HFF-Myc (cell line): Measurements from ENCODE around the gene ATP6V1B1.
A peak's percentile ranks its signal among the peaks of the same experiment; 100 is the strongest.
"Not testable (repeated sequence)": the region's sequence is repeated elsewhere in the genome, so short reads cannot be mapped to it uniquely, and the experiment has no call there.

Source experiments
- DNase-seq: peaks from one replicate; pipeline ENCODE4 v3.0.0-alpha.2; 2011; ENCODE audit warnings: low read depth; ENCODE audit errors: extremely low read depth
- H3K4me3 ChIP-seq: replicated peaks from 2 replicates; pipeline ENCODE4 v1.5.1; 2011; ENCODE audit warnings: low read depth, mild to moderate bottlenecking, control low read depth, low read length
- TF ChIP-seq, protein P1 (sequence below): IDR thresholded peaks from 2 replicates; pipeline ENCODE4 v1.5.1; 2012; ENCODE audit warnings: mild to moderate bottlenecking, low read depth, low read length, control low read depth; ENCODE audit errors: missing control alignments

Gene ATP6V1B1

DNA sequence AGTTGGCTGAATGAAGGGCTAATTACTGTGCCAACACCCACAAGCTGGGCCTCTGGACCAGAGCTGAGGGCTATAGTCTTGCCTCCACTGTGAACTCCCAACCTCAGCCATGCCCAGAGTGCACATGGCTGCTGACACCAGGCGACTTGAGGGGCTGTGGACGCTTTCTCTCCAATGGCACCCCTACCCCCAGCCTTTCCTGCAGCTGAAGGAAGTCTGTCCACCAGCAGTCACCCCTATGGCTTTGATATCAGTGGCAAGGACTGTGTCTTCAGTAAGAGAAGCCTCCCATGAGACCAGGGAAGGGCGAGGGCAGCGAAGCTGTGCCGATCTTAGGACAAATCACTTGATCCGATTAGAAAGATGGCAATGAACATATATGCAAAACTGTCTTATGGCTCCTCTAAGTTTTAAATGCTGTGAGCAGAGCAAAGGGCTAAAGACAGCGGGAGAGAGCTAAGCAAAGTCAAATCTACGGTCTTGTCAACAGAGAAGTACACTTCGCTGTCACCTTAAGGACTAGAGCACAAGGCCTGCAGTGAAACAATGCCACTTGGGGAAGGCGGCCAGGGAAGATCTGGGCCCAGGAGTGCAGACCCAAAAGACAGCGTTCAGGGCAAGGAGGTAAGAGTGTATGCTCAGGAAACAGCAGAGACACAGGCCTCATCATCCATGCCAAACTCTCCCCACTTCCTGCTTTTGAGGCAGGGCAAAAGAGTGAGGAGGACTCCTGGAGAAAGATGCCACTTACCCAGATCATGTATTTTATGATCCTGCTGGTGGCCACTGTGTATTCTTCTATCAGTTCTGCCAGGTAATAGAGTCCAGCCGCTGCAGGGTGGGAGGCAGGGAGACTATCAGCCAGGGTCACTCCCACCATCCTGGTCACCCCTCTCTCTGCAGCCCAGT, 57.5 kb downstream of the ATP6V1B1 start:
- DNase-seq, result no peak
- peak overlapping the region; percentile 95 for H3K4me3 ChIP-seq
- TF ChIP-seq, protein P1, sequence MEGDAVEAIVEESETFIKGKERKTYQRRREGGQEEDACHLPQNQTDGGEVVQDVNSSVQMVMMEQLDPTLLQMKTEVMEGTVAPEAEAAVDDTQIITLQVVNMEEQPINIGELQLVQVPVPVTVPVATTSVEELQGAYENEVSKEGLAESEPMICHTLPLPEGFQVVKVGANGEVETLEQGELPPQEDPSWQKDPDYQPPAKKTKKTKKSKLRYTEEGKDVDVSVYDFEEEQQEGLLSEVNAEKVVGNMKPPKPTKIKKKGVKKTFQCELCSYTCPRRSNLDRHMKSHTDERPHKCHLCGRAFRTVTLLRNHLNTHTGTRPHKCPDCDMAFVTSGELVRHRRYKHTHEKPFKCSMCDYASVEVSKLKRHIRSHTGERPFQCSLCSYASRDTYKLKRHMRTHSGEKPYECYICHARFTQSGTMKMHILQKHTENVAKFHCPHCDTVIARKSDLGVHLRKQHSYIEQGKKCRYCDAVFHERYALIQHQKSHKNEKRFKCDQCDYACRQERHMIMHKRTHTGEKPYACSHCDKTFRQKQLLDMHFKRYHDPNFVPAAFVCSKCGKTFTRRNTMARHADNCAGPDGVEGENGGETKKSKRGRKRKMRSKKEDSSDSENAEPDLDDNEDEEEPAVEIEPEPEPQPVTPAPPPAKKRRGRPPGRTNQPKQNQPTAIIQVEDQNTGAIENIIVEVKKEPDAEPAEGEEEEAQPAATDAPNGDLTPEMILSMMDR, result no peak

DNA sequence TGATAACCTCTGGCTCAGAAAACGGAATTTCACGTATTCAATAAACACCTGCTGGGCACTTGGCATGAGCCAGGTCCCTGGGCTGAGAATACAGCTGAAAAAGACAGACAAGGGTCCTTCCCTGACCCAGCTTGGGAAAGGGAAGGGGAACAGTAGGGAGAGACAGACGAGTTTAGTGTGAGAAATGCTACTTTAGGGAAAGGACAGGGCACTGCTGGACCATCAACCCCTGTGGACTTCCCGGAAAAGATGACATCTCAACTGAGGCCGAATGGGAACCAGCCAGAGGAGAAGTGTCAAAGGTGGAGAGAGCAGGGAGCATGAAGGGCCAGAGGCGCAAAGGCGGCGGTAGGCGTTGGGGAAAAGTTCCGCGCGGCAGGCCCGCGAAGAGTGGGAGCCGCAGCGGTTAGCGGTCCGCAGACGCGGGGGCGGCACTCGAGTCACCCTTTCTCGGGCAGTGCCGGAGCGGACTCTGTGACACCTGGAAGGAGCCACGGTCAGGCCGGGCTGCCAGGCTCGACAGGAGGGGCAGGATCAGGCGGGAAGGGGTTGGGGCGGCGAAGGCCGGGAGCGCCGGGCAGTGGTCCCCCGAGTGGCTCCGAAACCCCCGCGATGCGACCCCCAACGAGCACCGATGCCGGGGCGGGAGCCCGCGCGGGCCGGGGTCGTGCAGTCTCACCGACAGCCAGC, 58.5 kb downstream of the ATP6V1B1 start:
- DNase-seq, result no peak
- peak overlapping the region; percentile 95 for H3K4me3 ChIP-seq
- TF ChIP-seq, protein P1, result no peak

DNA sequence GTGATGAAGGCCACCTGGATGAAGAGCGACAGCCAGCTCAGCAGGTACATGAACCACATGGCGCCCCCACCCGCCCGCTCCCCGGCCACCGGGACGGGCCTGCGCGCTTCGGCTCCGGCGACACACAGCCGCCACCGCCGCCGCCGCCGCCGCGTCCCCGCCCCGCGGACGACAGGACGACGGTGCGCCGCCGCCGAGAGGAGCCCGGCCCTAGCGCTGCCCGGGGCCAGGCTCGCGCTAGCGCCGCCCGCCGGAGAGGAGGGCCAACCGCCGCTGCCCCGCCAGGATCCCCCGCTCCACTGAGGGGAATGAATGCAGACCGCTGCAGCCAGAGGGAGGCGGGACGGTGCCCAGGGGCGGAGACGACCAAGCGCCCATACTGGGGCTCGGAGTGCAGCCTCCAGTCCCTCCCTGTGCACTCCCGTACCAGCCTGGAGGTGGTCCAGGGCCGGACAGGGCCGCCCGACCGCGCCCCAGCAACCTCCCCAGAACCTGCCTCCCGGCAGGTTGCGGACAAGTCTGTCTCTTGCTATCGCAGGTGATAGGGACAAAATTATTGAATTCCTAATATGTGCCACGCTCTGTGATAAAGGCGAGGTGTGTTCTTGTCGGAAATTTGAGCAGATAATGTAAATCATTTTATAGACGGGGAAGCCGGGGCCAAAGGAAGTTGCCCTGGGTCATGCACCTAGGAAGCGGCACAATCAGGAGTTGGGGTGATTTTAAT, 59.2 kb downstream of the ATP6V1B1 start, which contains the start of gene TEX261:
Gene TEX261, minus strand, starts transcription at position 175 of the 727 bp plus-strand sequence. Its CDS starts 116 bp downstream, at position 59.
- TF ChIP-seq, protein P1, result peak; percentile 65
- peak within 1 kb of the TSS; percentile 95 for H3K4me3 ChIP-seq
- peak; percentile 35 for DNase-seq

DNA sequence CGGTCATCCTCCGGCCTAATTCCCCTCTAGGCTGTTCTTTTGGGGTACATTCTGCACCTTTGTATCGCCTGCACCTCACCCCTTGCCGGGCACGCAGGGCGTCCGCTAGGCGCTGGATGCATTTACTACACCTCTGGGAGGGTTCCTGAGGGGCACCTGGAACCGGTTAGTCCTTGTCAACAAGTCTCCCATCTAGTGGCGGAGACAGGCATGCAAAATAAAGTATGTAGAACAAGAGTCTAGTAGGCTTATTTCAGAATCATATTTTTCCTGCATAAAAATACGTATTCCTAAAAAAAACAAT, 59.7 kb downstream of the ATP6V1B1 start:
- TF ChIP-seq, protein P1, result peak; percentile 28
- peak; percentile 16 for DNase-seq
- peak overlapping the region; percentile 95 for H3K4me3 ChIP-seq

DNA sequence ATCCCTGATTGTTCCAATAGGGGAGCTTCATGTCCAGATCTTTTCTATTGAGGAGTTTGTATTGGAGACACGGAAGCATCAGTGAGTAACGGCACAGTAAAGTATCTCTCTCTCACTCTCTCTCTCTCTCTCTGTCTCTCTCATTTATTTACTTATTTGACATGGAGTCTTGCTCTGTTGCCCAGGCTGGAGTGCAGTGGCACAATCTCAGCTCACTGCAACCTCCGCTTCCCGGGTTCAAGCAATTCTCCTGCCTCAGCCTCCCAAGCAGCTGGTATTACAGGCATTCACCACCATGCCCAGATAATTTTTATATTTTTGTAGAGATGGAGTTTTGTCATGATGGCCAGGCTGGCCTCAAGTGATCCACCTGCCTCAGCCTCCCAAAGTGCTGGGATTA, 63.2 kb downstream of the ATP6V1B1 start:
- not testable (repeated sequence) for H3K4me3 ChIP-seq, DNase-seq

DNA sequence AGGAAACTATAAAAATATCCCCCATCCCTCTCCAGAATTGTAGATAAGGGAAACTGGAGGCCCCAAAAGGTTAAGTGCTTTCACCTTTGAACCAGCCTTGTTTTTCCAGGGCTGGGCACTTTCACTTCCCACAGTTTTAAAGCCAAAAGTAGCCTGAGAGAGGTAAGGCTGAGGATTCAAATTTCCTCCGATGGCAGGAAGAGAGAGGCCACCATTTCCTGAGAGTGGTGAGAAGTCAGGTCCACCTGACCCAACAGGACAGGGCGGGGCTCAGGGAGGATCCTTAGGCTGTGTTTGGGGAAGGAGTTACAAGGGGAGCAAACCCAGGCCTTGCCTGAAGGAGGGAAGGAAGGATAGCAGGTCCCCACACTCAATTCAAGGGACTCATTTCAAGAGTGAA, 63.7 kb downstream of the ATP6V1B1 start:
- H3K4me3 ChIP-seq, result no peak overlapping the region
- no peak for DNase-seq
- TF ChIP-seq, protein P1, result no peak

DNA sequence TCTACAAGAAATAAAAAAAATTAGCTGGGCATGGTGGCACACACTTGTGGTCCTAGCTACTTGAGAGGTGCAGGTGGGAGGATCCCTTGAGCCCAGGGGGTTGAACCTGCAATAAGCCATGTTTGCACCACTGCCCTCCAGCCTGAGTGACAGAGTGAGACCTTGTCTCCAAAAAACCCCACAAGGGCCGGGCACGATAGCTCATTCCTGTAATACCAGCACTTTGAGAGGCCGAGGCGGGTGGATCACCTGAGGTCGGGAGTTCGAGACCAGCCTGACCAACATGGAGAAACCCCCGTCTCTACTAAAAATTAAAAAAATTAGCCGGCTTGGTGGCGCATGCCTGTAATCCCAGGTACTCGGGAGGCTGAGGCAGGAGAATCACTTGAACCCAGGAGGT, 64.2 kb downstream of the ATP6V1B1 start:
- DNase-seq, H3K4me3 ChIP-seq: not testable (repeated sequence)
